Left lung (tissue), 10 donors: ENCODE results near the gene ADAMTSL5. TPM values are rescaled to one million over a fixed set of nuclear protein-coding genes. Genes with fewer than 3 reads are reported as not detected.
A peak's percentile ranks its signal among the peaks of the same experiment; 100 is the strongest.

Experiments used
- ATAC-seq: fragments of 200-7000 bp; cut with Tn5 transposase; one replicate; pipeline ENCODE4 v1.9.1; 2020; ENCODE audit warnings: moderate library complexity
- DNase-seq, 4 donors: peaks; one replicate each; pipeline ENCODE4 v3.0.0-alpha.2; 2013 to 2020
- H3K27ac ChIP-seq, 2 donors: fragments of 200-600 bp; sonication (generic) in 1 of 2; one replicate each; pipeline versions ENCODE4 v1.5.0 to v1.8.0; 2020 to 2021
- H3K27me3 ChIP-seq, 2 donors: fragments of 200-600 bp; sonication (generic) in 1 of 2; one replicate each; pipeline versions ENCODE4 v1.5.0 to v1.8.0; 2020 to 2021
- H3K36me3 ChIP-seq, 2 donors: fragments of 200-600 bp; sonication (generic) in 1 of 2; one replicate each; pipeline versions ENCODE4 v1.5.0 to v1.8.0; 2020 to 2021
- H3K4me1 ChIP-seq, 2 donors: fragments of 200-600 bp; one replicate each; pipeline ENCODE4 v1.8.0; 2021
- H3K4me3 ChIP-seq, 2 donors: fragments of 200-600 bp; sonication (generic) in 1 of 2; one replicate each; pipeline versions ENCODE4 v1.5.0 to v1.8.0; 2020 to 2021; ENCODE audit warnings: mild to moderate bottlenecking in 1 of 2
- H3K9me3 ChIP-seq, 2 donors: fragments of 200-600 bp; sonication (generic) in 1 of 2; one replicate each; pipeline versions ENCODE4 v1.5.0 to v1.8.0; 2020 to 2021
- CTCF ChIP-seq, 2 donors: fragments of 200-600 bp; sonication (generic) in 1 of 2; IDR thresholded peaks; one replicate each; pipeline versions ENCODE4 v1.5.0 to v1.8.0; 2021; ENCODE audit warnings: antibody characterized with exemption in 2 of 2
- intact Hi-C, 2 donors: fragments of 100-400 bp; cut with DNase I; formaldehyde crosslinking; loops; one replicate each; pipeline versions ENCODE4 v1.11.2 to v1.14.2; 2022
- polyA plus RNA-seq, 6 donors: library from polyadenylated mRNA; unstranded; fragments of 120-200 nt; gene quantifications; one replicate each; pipeline ENCODE4 v1.2.1, GENCODE V29; 2013; ENCODE audit not compliant: insufficient read length in 6 of 6
- total RNA-seq, 2 donors: library from RNA; stranded (reverse); fragmentation: NEBNext Ultra II Directional; extraction: Animal tissue kit (Norgen Biotek cat#: 25700); gene quantifications; one replicate each; pipeline ENCODE4 v1.2.1, GENCODE V29; 2021
- donor health status: DM: no; HTN: yes; CAD: no.
- donor health status: DM: no; HTN: no; CAD: no.

Gene ADAMTSL5
- total and polyA plus RNA-seq, 8 donors, result 0.32 to 5.3 (median 0.60) TPM

DNA sequence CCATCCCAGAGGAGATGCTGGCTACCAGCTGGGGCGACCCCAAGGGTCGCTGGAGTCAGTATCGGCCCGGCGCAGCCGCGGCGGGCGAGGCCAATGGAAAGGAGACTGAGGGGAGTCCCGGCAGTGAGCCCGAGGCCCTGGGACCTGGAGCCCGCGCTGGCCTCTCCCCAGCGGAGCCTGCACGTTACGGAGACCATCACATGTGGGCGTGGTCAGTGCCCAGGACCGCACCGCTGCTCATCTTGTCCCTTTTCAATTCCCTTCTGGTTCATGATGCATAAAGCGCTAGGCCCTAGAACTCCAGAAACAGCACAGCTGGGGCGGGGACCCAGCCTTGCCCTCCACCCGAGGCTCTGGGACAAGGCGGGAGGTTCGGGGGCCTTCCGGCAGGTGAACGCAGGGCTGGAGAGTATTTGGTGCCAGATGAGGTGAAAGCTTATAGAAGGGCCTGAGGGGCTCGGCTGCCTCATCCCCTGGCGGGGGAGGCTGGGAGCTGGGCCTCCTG is 41.8 kb downstream of the ADAMTSL5 start:
- TF ChIP-seq CTCF (IDR thresholded peaks at IDR 0.05), result no peak
- no peak overlapping the region for H3K27ac ChIP-seq
- peaks cover 0 to 22% of the 10 kb centered on the region in 2 donors for H3K36me3 ChIP-seq
- H3K4me3 ChIP-seq, result peak overlapping the region in 1 of 2 donors; percentile 26
- peaks cover 32 to 67% of the 10 kb centered on the region in 2 donors for H3K4me1 ChIP-seq
- H3K27me3 ChIP-seq, result peaks cover 72 to 84% of the 10 kb centered on the region in 2 donors
- no peaks in the 10 kb centered on the region for H3K9me3 ChIP-seq
- ATAC-seq (peak; percentile 16), DNase-seq (peak in 1 of 4 donors; percentile 73)
- intact Hi-C loops, result no loop called here

- Histone ChIP-seq H3K9me3 (no peaks in the 10 kb centered on the region), H3K4me1 (peaks cover 32 to 73% of the 10 kb centered on the region in 2 donors)
- ATAC-seq, result peak; percentile 63
Measured at GRCh38 chr19:1470305-1471009, 42.4 kb downstream of the ADAMTSL5 start.

GRCh38 chr19:1470055-1470304 is 42.8 kb downstream of the ADAMTSL5 start:
- no peak for TF ChIP-seq CTCF (IDR thresholded peaks at IDR 0.05)
- DNase-seq, result no peak
- peak; percentile 2 for ATAC-seq
- H3K27me3 ChIP-seq, result peaks cover 83 to 94% of the 10 kb centered on the region in 2 donors
- no peaks in the 10 kb centered on the region for H3K9me3 ChIP-seq
- H3K27ac ChIP-seq, result no peak overlapping the region
- H3K36me3 ChIP-seq, result peaks cover 0 to 11% of the 10 kb centered on the region in 2 donors
- H3K4me3 ChIP-seq, result peak overlapping the region in 1 of 2 donors; percentile 26
- H3K4me1 ChIP-seq, result peaks cover 32 to 78% of the 10 kb centered on the region in 2 donors
- intact Hi-C loops, result no loop called here

More at GRCh38 chr19:1470305-1471009, 42.4 kb downstream of the ADAMTSL5 start:
- Histone ChIP-seq H3K27me3 (peaks cover 78 to 90% of the 10 kb centered on the region in 2 donors), H3K36me3 (peaks cover 0 to 16% of the 10 kb centered on the region in 2 donors), H3K4me3 (peak overlapping the region; percentile 8 to 26), H3K27ac (no peak overlapping the region)
- TF ChIP-seq CTCF (IDR thresholded peaks at IDR 0.05), result no peak
- intact Hi-C loops, result no loop called here
- DNase-seq, result peak in 1 of 4 donors; percentile 84

DNA sequence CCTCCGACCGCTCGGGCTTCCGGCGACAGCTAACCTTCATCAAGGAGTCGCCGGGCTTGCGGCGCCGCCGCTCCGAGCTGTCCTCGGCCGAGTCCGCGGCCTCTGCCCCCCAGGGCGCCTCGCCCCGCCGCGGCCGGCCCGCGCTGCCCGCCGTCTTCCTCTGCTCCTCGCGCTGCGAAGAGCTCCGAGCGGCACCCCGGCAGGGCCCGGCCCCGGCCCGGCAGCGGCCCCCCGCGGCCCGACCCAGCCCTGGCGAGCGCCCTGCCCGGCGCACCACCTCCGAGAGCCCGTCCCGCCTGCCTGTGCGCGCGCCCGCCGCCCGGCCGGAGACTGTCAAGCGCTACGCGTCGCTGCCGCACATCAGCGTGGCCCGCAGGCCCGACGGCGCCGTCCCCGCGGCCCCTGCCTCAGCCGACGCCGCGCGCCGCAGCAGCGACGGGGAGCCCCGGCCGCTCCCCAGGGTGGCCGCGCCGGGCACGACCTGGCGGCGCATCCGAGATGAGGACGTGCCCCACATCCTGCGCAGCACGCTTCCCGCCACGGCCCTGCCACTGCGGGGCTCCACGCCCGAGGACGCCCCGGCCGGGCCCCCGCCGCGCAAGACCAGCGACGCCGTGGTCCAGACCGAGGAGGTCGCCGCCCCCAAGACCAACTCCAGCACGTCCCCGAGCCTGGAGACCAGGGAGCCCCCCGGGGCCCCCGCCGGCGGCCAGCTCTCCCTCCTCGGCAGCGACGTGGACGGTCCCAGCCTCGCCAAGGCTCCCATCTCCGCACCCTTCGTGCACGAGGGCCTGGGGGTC is 43.4 kb downstream of the ADAMTSL5 start:
- Histone ChIP-seq H3K36me3 (peaks cover 0 to 6% of the 10 kb centered on the region in 2 donors), H3K27me3 (peaks cover 87 to 100% of the 10 kb centered on the region in 2 donors), H3K9me3 (no peaks in the 10 kb centered on the region), H3K4me3 (peak overlapping the region in 1 of 2 donors; percentile 26), H3K4me1 (peaks cover 32 to 78% of the 10 kb centered on the region in 2 donors), H3K27ac (no peak overlapping the region)
- no peak for TF ChIP-seq CTCF (IDR thresholded peaks at IDR 0.05)
- intact Hi-C loops, result no loop called here
- no peak for ATAC-seq
- peak in 1 of 4 donors; percentile 69 for DNase-seq

GRCh38 chr19:1468821-1469254 is 44.0 kb downstream of the ADAMTSL5 start:
- no peak overlapping the region for H3K27ac ChIP-seq
- no peak overlapping the region for H3K4me3 ChIP-seq
- no peak for ATAC-seq
- no peaks in the 10 kb centered on the region for H3K9me3 ChIP-seq
- TF ChIP-seq CTCF (IDR thresholded peaks at IDR 0.05), result no peak
- peak in 1 of 4 donors; percentile 83 for DNase-seq
- intact Hi-C loops, result no loop called here
- peaks cover 87 to 100% of the 10 kb centered on the region in 2 donors for H3K27me3 ChIP-seq
- H3K36me3 ChIP-seq, result no peaks in the 10 kb centered on the region
- peaks cover 32 to 78% of the 10 kb centered on the region in 2 donors for H3K4me1 ChIP-seq
